Stimulated activated CD4-positive, alpha-beta T cell treated with anti-CD3 and anti-CD28 coated beads, Interleukin-4, amount 100 ng/mL, for 24 hours (primary cell): ENCODE measurements around the gene QKI.
A peak's percentile ranks its signal among the peaks of the same experiment; 100 is the strongest.
"Not testable (repeated sequence)": the region's sequence is repeated elsewhere in the genome, so short reads cannot be mapped to it uniquely, and the experiment has no call there.

ENCODE experiments used
- DNase-seq: peaks from one replicate; pipeline ENCODE4 v3.0.0-alpha.2; 2020

The QKI gene

GRCh38 chr6:163444077-163444476, 29.6 kb downstream of the QKI start:
- DNase-seq, result no peak

- no peak for DNase-seq
Observed at GRCh38 chr6:163446549-163446948, 32.0 kb downstream of the QKI start.

GRCh38 chr6:163449076-163449475, 34.6 kb downstream of the QKI start:
- no peak for DNase-seq

GRCh38 chr6:163454425-163454824, 39.9 kb downstream of the QKI start:
- no peak for DNase-seq

GRCh38 chr6:163455552-163455951, 41.0 kb downstream of the QKI start:
- no peak for DNase-seq

- no peak for DNase-seq
Observed at GRCh38 chr6:163457637-163458561, 43.4 kb downstream of the QKI start.

- DNase-seq, result no peak
Observed at GRCh38 chr6:163459007-163459406, 44.5 kb downstream of the QKI start.

- no peak for DNase-seq
Observed at GRCh38 chr6:163459536-163459935, 45.0 kb downstream of the QKI start.

GRCh38 chr6:163460307-163460782, 45.8 kb downstream of the QKI start:
- DNase-seq, result peak; percentile 17

- no peak for DNase-seq
Observed at GRCh38 chr6:163461696-163462095, 47.2 kb downstream of the QKI start.

- DNase-seq, result no peak
Observed at GRCh38 chr6:163463180-163463579, 48.7 kb downstream of the QKI start.

GRCh38 chr6:163463795-163464194, 49.3 kb downstream of the QKI start:
- DNase-seq, result no peak

- no peak for DNase-seq
Observed at GRCh38 chr6:163466839-163467390, 52.4 kb downstream of the QKI start.

GRCh38 chr6:163468738-163469137, 54.2 kb downstream of the QKI start:
- no peak for DNase-seq

- DNase-seq, result no peak
Observed at GRCh38 chr6:163469459-163469985, 55.0 kb downstream of the QKI start.

GRCh38 chr6:163470611-163471010, 56.1 kb downstream of the QKI start:
- no peak for DNase-seq

GRCh38 chr6:163474581-163474980, 60.1 kb downstream of the QKI start:
- DNase-seq, result no peak

- not testable (repeated sequence) for DNase-seq
Observed at GRCh38 chr6:163476946-163477345, 62.4 kb downstream of the QKI start.

- DNase-seq, result no peak
Observed at GRCh38 chr6:163483107-163483506, 68.6 kb downstream of the QKI start.

GRCh38 chr6:163485388-163485851, 70.9 kb downstream of the QKI start:
- no peak for DNase-seq

- no peak for DNase-seq
Observed at GRCh38 chr6:163486821-163487220, 72.3 kb downstream of the QKI start.

GRCh38 chr6:163487606-163488005, 73.1 kb downstream of the QKI start:
- DNase-seq, result no peak

- DNase-seq, result no peak
Observed at GRCh38 chr6:163489584-163489983, 75.1 kb downstream of the QKI start.
